CD4-positive, alpha-beta memory T cell (primary cell): ENCODE data around the gene ABHD17C. TPM values are rescaled to one million over a fixed set of nuclear protein-coding genes. Genes with fewer than 3 reads are reported as not detected.
A peak's percentile ranks its signal among the peaks of the same experiment; 100 is the strongest.

ENCODE experiments used
- CTCF ChIA-PET: fragments of 350-600 bp; sonication (Branson Sonifier 250); formaldehyde crosslinking; loops from one replicate; lab custom pipeline; 2021; ENCODE audit warnings: inconsistent platforms; ENCODE audit not compliant: partially characterized antibody; lab: Charles Lee
- POLR2A ChIA-PET: fragments of 350-600 bp; sonication (Branson Sonifier 250); formaldehyde crosslinking; loops from one replicate; lab custom pipeline; 2021; ENCODE audit not compliant: partially characterized antibody; lab: Charles Lee
- DNase-seq, 5 donors: peaks; one replicate each; pipeline versions ENCODE4 v3.0.0 to v3.0.0-alpha.2; 2020 to 2022; ENCODE audit warnings: mixed read lengths in 1 of 5
- H3K27ac ChIP-seq: one replicate; pipeline ENCODE4 v1.7.0; 2013; ENCODE audit warnings: low read depth, low read length
- H3K27me3 ChIP-seq: 2 replicates; pipeline ENCODE4 v1.7.0; 2013; ENCODE audit warnings: mild to moderate bottlenecking, low read length, moderate library complexity; ENCODE audit not compliant: insufficient read depth
- H3K36me3 ChIP-seq: 2 replicates; pipeline ENCODE4 v1.7.0; 2013; ENCODE audit warnings: mild to moderate bottlenecking, low read length, moderate library complexity; ENCODE audit not compliant: insufficient read depth
- H3K4me1 ChIP-seq: 2 replicates; pipeline ENCODE4 v1.7.0; 2013; ENCODE audit warnings: mild to moderate bottlenecking, low read length, moderate library complexity; ENCODE audit not compliant: insufficient read depth
- H3K4me3 ChIP-seq, 2 donors: one replicate each; pipeline ENCODE4 v1.7.0; 2013; ENCODE audit warnings: low read length in 2 of 2, mild to moderate bottlenecking in 1 of 2
- H3K9me3 ChIP-seq, 2 donors: one replicate each; pipeline ENCODE4 v1.7.0; 2013; ENCODE audit warnings: low read length in 2 of 2, control low read depth in 1 of 2; ENCODE audit not compliant: control insufficient read depth in 1 of 2
- H3K27ac Mint-ChIP-seq, 7 donors: one replicate each; pipeline ENCODE4 v1.8.0; 2020 to 2021; ENCODE audit warnings: mixed read lengths in 7 of 7, mild to moderate bottlenecking in 6 of 7, inconsistent platforms in 3 of 7, moderate library complexity in 3 of 7
- H3K27me3 Mint-ChIP-seq, 2 donors: one replicate each; pipeline ENCODE4 v1.8.0; 2020 to 2021; ENCODE audit warnings: mixed read lengths in 2 of 2
- H3K36me3 Mint-ChIP-seq, 2 donors: one replicate each; pipeline ENCODE4 v1.8.0; 2020 to 2021; ENCODE audit warnings: mixed read lengths in 2 of 2, inconsistent platforms in 1 of 2, mild to moderate bottlenecking in 1 of 2
- H3K4me1 Mint-ChIP-seq, 4 donors: one replicate each; pipeline ENCODE4 v1.8.0; 2020 to 2021; ENCODE audit warnings: mixed read lengths in 4 of 4, mild to moderate bottlenecking in 1 of 4
- H3K4me3 Mint-ChIP-seq, 8 donors: one replicate each; pipeline ENCODE4 v1.8.0; 2020 to 2021; ENCODE audit warnings: mixed read lengths in 8 of 8, mild to moderate bottlenecking in 7 of 8, moderate library complexity in 6 of 8, inconsistent platforms in 3 of 8
- H3K9me3 Mint-ChIP-seq, 8 donors: one replicate each; pipeline ENCODE4 v1.8.0; 2020 to 2021; ENCODE audit warnings: mixed read lengths in 8 of 8, mild to moderate bottlenecking in 5 of 8, inconsistent platforms in 3 of 8, moderate library complexity in 1 of 8
- intact Hi-C: fragments of 100-400 bp; cut with micrococcal nuclease; formaldehyde crosslinking; loops from one replicate; pipeline ENCODE4 v1.15.1; 2023
- polyA plus RNA-seq, 2 donors: library from polyadenylated mRNA; unstranded; fragments of 300-500 nt; fragmentation: Illumina TruSeq; gene quantifications; one replicate each; pipeline ENCODE4 v1.2.3, GENCODE V29; 2021
- total RNA-seq, 2 experiments: library from RNA; stranded (reverse); gene quantifications; one replicate each; pipeline ENCODE4 v1.2.3, GENCODE V29; 2021

The ABHD17C gene
- total and polyA plus RNA-seq, 4 experiments from 2014 or later = 0.32 to 3.8 (median 3.4) TPM

- H3K9me3 Mint-ChIP-seq = no peaks in the 10 kb centered on the region
- CTCF ChIA-PET = no interaction called here
Observed at GRCh38 chr15:80769829-80770705, 75.0 kb downstream of the ABHD17C start.

DNA sequence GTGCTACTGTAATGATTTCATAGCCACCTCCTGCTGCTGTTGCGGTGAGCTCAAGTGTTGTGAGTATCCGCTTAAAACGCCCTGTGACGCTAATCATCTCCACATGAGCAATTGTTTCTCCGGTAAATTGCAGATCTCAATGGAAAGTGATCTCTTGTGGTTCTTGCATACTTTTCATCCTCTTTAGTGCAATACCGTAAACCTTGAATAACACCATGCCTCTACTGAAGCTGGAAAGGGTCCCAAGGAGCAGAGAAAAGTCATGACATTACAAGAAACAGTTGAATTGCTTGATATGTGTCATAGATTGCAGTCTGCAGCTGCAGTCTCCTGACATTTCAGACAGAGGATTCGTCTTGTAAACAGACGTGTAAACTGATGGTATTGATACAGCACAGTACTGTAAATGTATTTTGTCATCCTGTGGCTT is 78.0 kb downstream of the ABHD17C start:
- no peaks in the 10 kb centered on the region for H3K9me3 ChIP-seq
- Mint-ChIP-seq H3K4me3 (no peak overlapping the region), H3K4me1 (peaks cover 0 to 3% (median 0%) of the 10 kb centered on the region in 4 donors), H3K27me3 (peaks cover 4 to 7% of the 10 kb centered on the region in 2 donors), H3K9me3 (no peaks in the 10 kb centered on the region), H3K36me3 (no peaks in the 10 kb centered on the region), H3K27ac (no peak overlapping the region)
- DNase-seq = no peak
- POLR2A ChIA-PET = no interaction called here
- H3K4me1 ChIP-seq = no peaks in the 10 kb centered on the region
- no peaks in the 10 kb centered on the region for H3K36me3 ChIP-seq
- CTCF ChIA-PET = interaction anchor here (1.4 to 9.1 kb wide), 2 partner anchors 14 to 320 kb away, joined by 3 to 138 read pairs; no protein-coding TSS in a partner anchor
- H3K27me3 ChIP-seq = peaks cover 7% of the 10 kb centered on the region
- no peak overlapping the region for H3K27ac ChIP-seq
- no peak overlapping the region for H3K4me3 ChIP-seq
- intact Hi-C loops = no loop called here

More at GRCh38 chr15:80769829-80770705, 75.0 kb downstream of the ABHD17C start:
- Histone ChIP-seq H3K36me3 (no peaks in the 10 kb centered on the region), H3K4me1 (no peaks in the 10 kb centered on the region), H3K4me3 (no peak overlapping the region), H3K27me3 (no peaks in the 10 kb centered on the region), H3K9me3 (no peaks in the 10 kb centered on the region), H3K27ac (no peak overlapping the region)
- Mint-ChIP-seq H3K4me1 (no peaks in the 10 kb centered on the region), H3K36me3 (no peaks in the 10 kb centered on the region), H3K27me3 (peaks cover 0 to 2% of the 10 kb centered on the region in 2 donors), H3K27ac (no peak overlapping the region), H3K4me3 (no peak overlapping the region)
- POLR2A ChIA-PET = no interaction called here
- no peak for DNase-seq
- intact Hi-C loops = no loop called here

DNA sequence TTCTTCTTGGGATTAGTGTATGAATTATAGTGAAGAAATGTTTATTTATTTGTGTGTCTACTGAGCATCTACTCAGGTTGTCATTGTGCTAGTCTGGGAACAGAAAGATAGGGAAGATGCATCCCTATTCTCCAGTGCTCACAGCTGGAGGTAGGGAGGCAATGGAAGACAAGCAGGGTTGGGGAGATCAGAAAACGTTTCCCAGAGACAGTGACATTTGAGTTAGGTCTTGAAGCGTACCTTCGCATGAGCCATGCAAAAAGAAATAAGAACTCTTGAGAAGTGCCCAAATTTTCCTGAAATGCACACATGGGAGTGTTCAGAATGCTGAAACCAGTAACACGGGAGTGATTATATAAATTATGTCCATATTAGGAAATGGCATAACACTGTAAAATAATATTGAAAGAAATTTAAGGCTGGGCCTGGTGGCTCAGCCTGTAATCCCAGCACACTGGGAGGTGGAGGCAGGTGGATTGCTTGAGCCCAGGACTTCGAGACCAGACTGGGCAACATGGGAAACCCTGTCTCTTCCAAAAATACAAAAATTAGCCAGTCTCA is 78.8 kb downstream of the ABHD17C start:
- H3K4me1 ChIP-seq = no peaks in the 10 kb centered on the region
- Mint-ChIP-seq H3K4me1 (peaks cover 0 to 3% (median 0%) of the 10 kb centered on the region in 4 donors), H3K27ac (no peak overlapping the region), H3K36me3 (no peaks in the 10 kb centered on the region), H3K9me3 (no peaks in the 10 kb centered on the region), H3K27me3 (peaks cover 4 to 13% of the 10 kb centered on the region in 2 donors), H3K4me3 (no peak overlapping the region)
- H3K9me3 ChIP-seq = no peaks in the 10 kb centered on the region
- intact Hi-C loops = no loop called here
- no peak overlapping the region for H3K27ac ChIP-seq
- H3K4me3 ChIP-seq = no peak overlapping the region
- POLR2A ChIA-PET = no interaction called here
- no peaks in the 10 kb centered on the region for H3K36me3 ChIP-seq
- peaks cover 13% of the 10 kb centered on the region for H3K27me3 ChIP-seq
- DNase-seq = no peak
- CTCF ChIA-PET = interaction anchor here (1.4 to 9.1 kb wide), 3 partner anchors 13 to 321 kb away, joined by 3 to 138 read pairs (median 4); no protein-coding TSS in a partner anchor

DNA sequence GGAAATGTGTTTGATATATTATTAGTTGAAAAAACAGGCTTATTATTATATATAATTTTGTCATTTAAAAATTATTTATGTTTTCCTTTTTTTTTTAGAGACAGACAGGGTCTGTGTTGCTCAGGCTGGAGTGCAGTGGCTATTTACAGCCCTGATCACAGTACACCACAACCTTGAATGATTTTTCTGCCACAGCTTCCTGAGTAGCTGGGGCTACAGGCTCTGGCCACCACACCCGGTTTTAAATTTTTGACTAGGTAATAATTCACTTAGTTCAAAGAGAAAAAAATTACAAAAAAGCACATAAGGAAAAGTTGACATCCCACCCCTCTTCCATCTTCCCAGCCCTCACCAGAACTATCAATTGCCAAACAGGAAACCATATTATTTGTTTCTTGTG is 79.4 kb downstream of the ABHD17C start:
- no peak overlapping the region for H3K4me3 ChIP-seq
- H3K36me3 ChIP-seq = no peaks in the 10 kb centered on the region
- Mint-ChIP-seq H3K4me3 (no peak overlapping the region), H3K36me3 (no peaks in the 10 kb centered on the region), H3K27ac (no peak overlapping the region), H3K4me1 (peaks cover 0 to 3% (median under 1%) of the 10 kb centered on the region in 4 donors), H3K27me3 (peaks cover 4 to 13% of the 10 kb centered on the region in 2 donors), H3K9me3 (no peaks in the 10 kb centered on the region)
- ChIA-PET CTCF (interaction anchor here (1.5 to 9.1 kb wide), 3 partner anchors 11 to 321 kb away, joined by 4 to 138 read pairs (median 18); no protein-coding TSS in a partner anchor), POLR2A (no interaction called here)
- H3K27ac ChIP-seq = no peak overlapping the region
- no peaks in the 10 kb centered on the region for H3K9me3 ChIP-seq
- H3K4me1 ChIP-seq = no peaks in the 10 kb centered on the region
- DNase-seq = no peak
- peaks cover 15% of the 10 kb centered on the region for H3K27me3 ChIP-seq
- intact Hi-C loops = no loop called here

DNA sequence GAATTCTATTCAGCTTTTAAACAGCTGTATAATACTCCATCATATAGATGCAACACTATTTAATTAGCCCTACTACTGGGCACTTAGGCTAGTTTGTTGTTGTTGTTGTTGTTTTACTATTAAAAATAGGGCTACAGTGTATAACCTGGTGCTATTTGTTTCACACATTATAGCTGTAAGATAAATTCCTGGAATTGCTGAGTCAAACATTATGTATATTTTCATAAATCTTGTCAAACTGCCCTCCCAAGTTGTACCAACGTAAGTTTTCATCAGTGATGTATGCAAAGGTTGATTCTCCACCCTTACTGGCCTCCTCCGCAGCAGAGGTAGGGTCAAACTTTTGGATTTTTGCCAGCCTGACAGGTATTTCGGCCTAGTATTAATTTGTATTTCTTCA is 80.2 kb downstream of the ABHD17C start:
- Mint-ChIP-seq H3K36me3 (no peaks in the 10 kb centered on the region), H3K27me3 (peaks cover 11 to 20% of the 10 kb centered on the region in 2 donors), H3K4me1 (peaks cover 3 to 9% (median 5%) of the 10 kb centered on the region in 4 donors), H3K27ac (no peak overlapping the region), H3K4me3 (no peak overlapping the region), H3K9me3 (no peaks in the 10 kb centered on the region)
- Histone ChIP-seq H3K9me3 (no peaks in the 10 kb centered on the region), H3K36me3 (no peaks in the 10 kb centered on the region), H3K4me3 (no peak overlapping the region), H3K27ac (no peak overlapping the region), H3K4me1 (peaks cover 5% of the 10 kb centered on the region), H3K27me3 (peaks cover 21% of the 10 kb centered on the region)
- ChIA-PET CTCF (interaction anchor here (1.1 to 9.1 kb wide), 13 partner anchors 8 to 491 kb away, joined by 4 to 138 read pairs (median 11); no protein-coding TSS in a partner anchor), POLR2A (no interaction called here)
- intact Hi-C loops = no loop called here
- no peak for DNase-seq

DNA sequence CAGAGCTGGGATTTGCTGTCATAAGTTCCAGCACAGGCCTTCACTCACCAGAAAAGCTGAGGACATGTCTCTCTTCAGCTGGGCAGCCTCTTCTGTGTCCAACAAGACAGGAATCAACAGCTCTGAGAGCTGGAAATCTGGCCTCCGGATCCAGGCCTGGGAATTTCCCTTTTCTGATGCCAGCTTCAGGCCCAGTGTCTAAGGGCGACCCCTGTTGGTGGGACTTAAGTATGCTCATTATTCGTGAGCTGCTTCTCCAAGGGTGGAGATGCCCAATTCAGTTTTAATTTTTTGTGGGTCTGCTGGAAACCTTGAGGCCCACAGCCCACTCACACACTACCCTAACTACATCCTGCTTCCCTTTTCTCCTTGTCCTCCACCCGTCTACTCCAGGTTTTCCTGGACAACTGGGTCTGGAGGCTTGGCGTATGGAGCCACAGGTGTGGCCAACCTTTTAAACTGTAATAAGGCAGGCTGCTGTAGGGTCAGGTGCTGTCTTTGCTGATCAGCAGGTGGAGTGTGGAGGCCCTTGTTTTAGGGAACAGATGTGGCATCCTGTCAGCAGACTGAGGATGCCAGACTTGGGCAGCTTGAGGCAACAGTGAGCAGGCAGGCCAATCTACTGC is 81.4 kb downstream of the ABHD17C start:
- Histone ChIP-seq H3K36me3 (no peaks in the 10 kb centered on the region), H3K27ac (no peak overlapping the region), H3K27me3 (peaks cover 22% of the 10 kb centered on the region), H3K4me1 (peaks cover 5% of the 10 kb centered on the region), H3K9me3 (no peaks in the 10 kb centered on the region), H3K4me3 (no peak overlapping the region)
- H3K36me3 Mint-ChIP-seq = no peaks in the 10 kb centered on the region
- no peak overlapping the region for H3K27ac Mint-ChIP-seq
- ChIA-PET CTCF (interaction anchor here (0.6 to 9.1 kb wide), 29 partner anchors 9 to 489 kb away, joined by 3 to 138 read pairs (median 4); no protein-coding TSS in a partner anchor), POLR2A (no interaction called here)
- H3K4me1 Mint-ChIP-seq = peaks cover 3 to 10% (median 5%) of the 10 kb centered on the region in 4 donors
- peak; percentile 39 to 58 (median 44) for DNase-seq
- peaks cover 9 to 28% of the 10 kb centered on the region in 2 donors for H3K27me3 Mint-ChIP-seq
- H3K9me3 Mint-ChIP-seq = no peaks in the 10 kb centered on the region
- intact Hi-C loops = loop anchor here (1.0 kb wide), 1 partner anchor 209 kb away; no protein-coding TSS in a partner anchor
- H3K4me3 Mint-ChIP-seq = no peak overlapping the region
